ENCODE results near the gene ELSPBP1.

The ELSPBP1 gene

GRCh38 chr19:47973529-47973928, 20.9 kb upstream of the ELSPBP1 start:
- Histone ChIP-seq H3K79me2 (ENCODE audit: insufficient read depth, low read length) (no peaks in the 10 kb centered on the region), H2AFZ (ENCODE audit: low read depth, low read length) (no peak overlapping the region), H3K9ac (ENCODE audit: low read depth, low read length) (no peak overlapping the region), H3K27ac (ENCODE audit: low read length) (no peak overlapping the region), H3K4me1 (ENCODE audit: insufficient read depth, low read length) (no peaks in the 10 kb centered on the region), H3K4me2 (ENCODE audit: insufficient read depth, low read length) (no peak overlapping the region), H4K20me1 (ENCODE audit: insufficient read depth, low read length) (no peaks in the 10 kb centered on the region), H3K9me3 (ENCODE audit: insufficient read depth, low read length, severe bottlenecking) (no peaks in the 10 kb centered on the region), H3K4me3 (ENCODE audit: low read depth in 1 of 2, low read length in 2 of 2) (no peak overlapping the region), H3K27me3 (ENCODE audit: insufficient read depth, low read length, poor library complexity) (peaks cover 15% of the 10 kb centered on the region), H3K36me3 (ENCODE audit: insufficient read depth, low read length) (no peaks in the 10 kb centered on the region)
- no peak for ATAC-seq (ENCODE audit: insufficient read depth, low read depth)
- no peak for DNase-seq
- TF ChIP-seq CTCF (IDR thresholded peaks at IDR 0.05; ENCODE audit: borderline replicate concordance, extremely low read depth, low read length, poor library complexity, severe bottlenecking) = no peak
- no peak for TF ChIP-seq EZH2 (IDR thresholded peaks at IDR 0.05; ENCODE audit: borderline replicate concordance, low read depth, low read length, severe bottlenecking)

GRCh38 chr19:47991191-47991808, 3.1 kb upstream of the ELSPBP1 start:
- H4K20me1 ChIP-seq (ENCODE audit: insufficient read depth, low read length) = no peaks in the 10 kb centered on the region
- H3K36me3 ChIP-seq (ENCODE audit: insufficient read depth, low read length) = no peaks in the 10 kb centered on the region
- H3K4me1 ChIP-seq (ENCODE audit: insufficient read depth, low read length) = no peaks in the 10 kb centered on the region
- H3K9me3 ChIP-seq (ENCODE audit: insufficient read depth, low read length, severe bottlenecking) = no peaks in the 10 kb centered on the region
- peaks cover 3% of the 10 kb centered on the region for H3K27me3 ChIP-seq (ENCODE audit: insufficient read depth, low read length, poor library complexity)
- TF ChIP-seq CTCF (IDR thresholded peaks at IDR 0.05; ENCODE audit: borderline replicate concordance, extremely low read depth, low read length, poor library complexity, severe bottlenecking) (no peak), EZH2 (IDR thresholded peaks at IDR 0.05; ENCODE audit: borderline replicate concordance, low read depth, low read length, severe bottlenecking) (no peak)
- H3K27ac ChIP-seq (ENCODE audit: low read length) = no peak overlapping the region
- H2AFZ ChIP-seq (ENCODE audit: low read depth, low read length) = no peak overlapping the region
- ATAC-seq (ENCODE audit: insufficient read depth, low read depth) (no peak), DNase-seq (no peak)
- no peak overlapping the region for H3K4me3 ChIP-seq (ENCODE audit: low read depth in 1 of 2, low read length in 2 of 2)
- no peak overlapping the region for H3K4me2 ChIP-seq (ENCODE audit: insufficient read depth, low read length)
- no peak overlapping the region for H3K9ac ChIP-seq (ENCODE audit: low read depth, low read length)
- H3K79me2 ChIP-seq (ENCODE audit: insufficient read depth, low read length) = no peaks in the 10 kb centered on the region

GRCh38 chr19:47992070-47992469, 2.4 kb upstream of the ELSPBP1 start, which contains the start of gene BSPH1:
TSS of gene BSPH1 (minus strand) at chr19:47992170. CDS start at chr19:47992081, 89 bp downstream.
- Histone ChIP-seq H3K27ac (ENCODE audit: low read length) (no peak within 1 kb of the TSS), H3K27me3 (ENCODE audit: insufficient read depth, low read length, poor library complexity) (peaks cover 3% of the 10 kb centered on the region), H3K79me2 (ENCODE audit: insufficient read depth, low read length) (no peaks in the 10 kb centered on the region), H3K4me3 (ENCODE audit: low read depth in 1 of 2, low read length in 2 of 2) (no peak within 1 kb of the TSS), H3K4me1 (ENCODE audit: insufficient read depth, low read length) (no peaks in the 10 kb centered on the region), H3K9me3 (ENCODE audit: insufficient read depth, low read length, severe bottlenecking) (no peaks in the 10 kb centered on the region), H3K4me2 (ENCODE audit: insufficient read depth, low read length) (no peak within 1 kb of the TSS), H3K9ac (ENCODE audit: low read depth, low read length) (no peak within 1 kb of the TSS), H4K20me1 (ENCODE audit: insufficient read depth, low read length) (no peaks in the 10 kb centered on the region), H3K36me3 (ENCODE audit: insufficient read depth, low read length) (no peaks in the 10 kb centered on the region), H2AFZ (ENCODE audit: low read depth, low read length) (no peak within 1 kb of the TSS)
- ATAC-seq (ENCODE audit: insufficient read depth, low read depth) (no peak), DNase-seq (no peak)
- TF ChIP-seq EZH2 (IDR thresholded peaks at IDR 0.05; ENCODE audit: borderline replicate concordance, low read depth, low read length, severe bottlenecking) (no peak), CTCF (IDR thresholded peaks at IDR 0.05; ENCODE audit: borderline replicate concordance, extremely low read depth, low read length, poor library complexity, severe bottlenecking) (no peak)

Data from DND-41 (cell line).